Natural killer cell (primary cell): ENCODE measurements around the gene SH2D3A. TPM values are rescaled to one million over a fixed set of nuclear protein-coding genes. Genes with fewer than 3 reads are reported as not detected.

Experiments used
- ATAC-seq, 3 donors: fragments of 150-1000 bp in 2 of 3; fragments of 200-7000 bp in 1 of 3; cut with Tn5 transposase; 1 replicate in 1 of 3; 2 replicates in 2 of 3; pipeline ENCODE4 v1.10.0; 2021; ENCODE audit warnings: mild to moderate bottlenecking in 2 of 3, moderate library complexity in 2 of 3
- DNase-seq, 2 donors: peaks; one replicate each; pipeline versions ENCODE4 v3.0.0 to v3.0.0-alpha.2; 2013 to 2021; ENCODE audit warnings: mixed read lengths in 1 of 2
- H3K27ac ChIP-seq: one replicate; pipeline ENCODE4 v1.5.1; 2013; ENCODE audit warnings: mild to moderate bottlenecking, low read length
- H3K27me3 ChIP-seq: one replicate; pipeline ENCODE4 v1.6.1; 2013; ENCODE audit warnings: low read length; ENCODE audit not compliant: control insufficient read depth, insufficient read depth
- H3K36me3 ChIP-seq: one replicate; pipeline ENCODE4 v1.6.1; 2013; ENCODE audit warnings: low read length; ENCODE audit not compliant: control insufficient read depth, insufficient read depth
- H3K4me1 ChIP-seq: one replicate; pipeline ENCODE4 v1.6.1; 2013; ENCODE audit warnings: low read length; ENCODE audit not compliant: control insufficient read depth, insufficient read depth
- H3K4me3 ChIP-seq: one replicate; pipeline ENCODE4 v1.5.1; 2013; ENCODE audit warnings: low read length
- H3K9me3 ChIP-seq: one replicate; pipeline ENCODE4 v1.6.1; 2013; ENCODE audit warnings: low read length; ENCODE audit not compliant: control insufficient read depth, insufficient read depth
- H3K27ac Mint-ChIP-seq, 2 donors: one replicate each; pipeline ENCODE4 v1.8.0; 2022; ENCODE audit warnings: mild to moderate bottlenecking in 2 of 2, mixed read lengths in 2 of 2, moderate library complexity in 1 of 2
- H3K27me3 Mint-ChIP-seq, 2 donors: one replicate each; pipeline ENCODE4 v1.8.0; 2022; ENCODE audit warnings: low read depth in 2 of 2, mixed read lengths in 2 of 2
- H3K36me3 Mint-ChIP-seq: one replicate; pipeline ENCODE4 v1.8.0; 2022; ENCODE audit warnings: mixed read lengths
- H3K4me1 Mint-ChIP-seq, 2 donors: one replicate each; pipeline ENCODE4 v1.8.0; 2022; ENCODE audit warnings: mixed read lengths in 2 of 2
- H3K4me3 Mint-ChIP-seq: one replicate; pipeline ENCODE4 v1.8.0; 2022; ENCODE audit warnings: mild to moderate bottlenecking, moderate library complexity, mixed read lengths
- H3K9me3 Mint-ChIP-seq, 2 donors: one replicate each; pipeline ENCODE4 v1.8.0; 2022; ENCODE audit warnings: mixed read lengths in 2 of 2
- CTCF ChIP-seq: fragments of 200-600 bp; IDR thresholded peaks from one replicate; pipeline ENCODE4 v1.8.0; 2022; ENCODE audit warnings: antibody characterized with exemption
- WGBS: methylation state at CpG from one replicate; pipeline ENCODE4 v1.1.7; 2013; ENCODE audit warnings: missing lambda C conversion rate; ENCODE audit not compliant: insufficient coverage; 5-methylcytosine and 5-hydroxymethylcytosine counted together
- intact Hi-C: fragments of 100-400 bp; cut with micrococcal nuclease; formaldehyde crosslinking; loops from one replicate; pipeline ENCODE4 v1.14.2; 2022
- total RNA-seq, 4 donors: library from RNA; stranded (reverse); fragments of 120-200 nt in 1 of 4; gene quantifications; one replicate each; pipeline versions ENCODE4 v1.2.3 to v1.2.4, GENCODE V29; 2013 to 2022

Gene SH2D3A
- total RNA-seq, 3 donors from 2014 or later (not counting 1 experiment from before 2014, with no cell fraction given) = 14.6 to 20.1 (median 15.3) TPM

- peak in 2 of 3 donors; percentile 66 to 71 for ATAC-seq
- peaks cover 37% of the 10 kb centered on the region for H3K4me1 ChIP-seq
- Mint-ChIP-seq H3K27ac (peak overlapping the region; percentile 2 to 82), H3K36me3 (no peaks in the 10 kb centered on the region), H3K9me3 (no peaks in the 10 kb centered on the region), H3K27me3 (no peaks in the 10 kb centered on the region), H3K4me1 (peaks cover 48 to 69% of the 10 kb centered on the region in 2 donors), H3K4me3 (no peak overlapping the region)
- no peak for TF ChIP-seq CTCF
- no peaks in the 10 kb centered on the region for H3K9me3 ChIP-seq
- H3K4me3 ChIP-seq = no peak overlapping the region
- WGBS = 87% methylated on average over 2 of the region's 2 CpGs
- peaks cover 9% of the 10 kb centered on the region for H3K36me3 ChIP-seq
- H3K27ac ChIP-seq = no peak overlapping the region
- intact Hi-C loops = no loop called here
- H3K27me3 ChIP-seq = no peaks in the 10 kb centered on the region
- peak in 1 of 2 donors; percentile 60 for DNase-seq
Measured at GRCh38 chr19:6811906-6812305, 44.7 kb upstream of the SH2D3A start.

- Histone ChIP-seq H3K36me3 (peaks cover 9% of the 10 kb centered on the region), H3K9me3 (no peaks in the 10 kb centered on the region), H3K27ac (no peak overlapping the region), H3K27me3 (no peaks in the 10 kb centered on the region), H3K4me3 (no peak overlapping the region), H3K4me1 (peaks cover 40% of the 10 kb centered on the region)
- no peaks in the 10 kb centered on the region for H3K36me3 Mint-ChIP-seq
- no peaks in the 10 kb centered on the region for H3K9me3 Mint-ChIP-seq
- 98% methylated on average over 3 of the region's 3 CpGs for WGBS
- DNase-seq (no peak), ATAC-seq (no peak)
- H3K27me3 Mint-ChIP-seq = no peaks in the 10 kb centered on the region
- TF ChIP-seq CTCF = no peak
- peaks cover 54 to 71% of the 10 kb centered on the region in 2 donors for H3K4me1 Mint-ChIP-seq
- intact Hi-C loops = no loop called here
- H3K27ac Mint-ChIP-seq = peak overlapping the region; percentile 2 to 82
- H3K4me3 Mint-ChIP-seq = no peak overlapping the region
Measured at GRCh38 chr19:6811378-6811777, 44.1 kb upstream of the SH2D3A start.

DNA sequence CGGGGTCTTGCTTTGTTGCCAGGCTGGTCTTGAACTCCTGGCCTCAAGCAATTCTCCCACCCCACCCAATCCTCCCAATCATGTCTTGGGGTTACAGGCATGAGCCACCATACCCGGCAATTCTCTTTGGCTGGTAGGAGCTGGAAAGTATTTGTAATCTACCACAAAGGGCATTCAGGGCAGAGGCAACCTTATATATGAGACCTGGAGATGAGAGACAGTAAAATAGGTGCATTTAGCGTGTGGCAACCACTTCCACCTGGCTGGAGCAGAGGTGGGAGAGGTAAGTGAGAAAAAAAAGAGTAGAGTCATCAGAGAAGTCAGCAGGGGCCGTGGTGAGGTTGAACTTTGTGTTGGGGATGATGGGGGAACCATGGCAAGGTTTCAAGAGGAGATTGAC lies 42.0 kb upstream of the SH2D3A start:
- no peak overlapping the region for H3K27ac ChIP-seq
- no peak for TF ChIP-seq CTCF
- no peak for ATAC-seq
- intact Hi-C loops = no loop called here
- no peaks in the 10 kb centered on the region for H3K9me3 ChIP-seq
- peaks cover 36% of the 10 kb centered on the region for H3K4me1 ChIP-seq
- peaks cover 6% of the 10 kb centered on the region for H3K36me3 ChIP-seq
- no peak for DNase-seq
- no peak overlapping the region for H3K4me3 ChIP-seq
- WGBS = 65% methylated on average over 4 of the region's 4 CpGs
- Mint-ChIP-seq H3K4me1 (peaks cover 43 to 62% of the 10 kb centered on the region in 2 donors), H3K27me3 (no peaks in the 10 kb centered on the region), H3K36me3 (no peaks in the 10 kb centered on the region), H3K27ac (peak overlapping the region; percentile 42 to 67), H3K9me3 (no peaks in the 10 kb centered on the region), H3K4me3 (no peak overlapping the region)
- no peaks in the 10 kb centered on the region for H3K27me3 ChIP-seq

GRCh38 chr19:6808494-6808893 lies 41.3 kb upstream of the SH2D3A start:
- Mint-ChIP-seq H3K36me3 (no peaks in the 10 kb centered on the region), H3K27me3 (no peaks in the 10 kb centered on the region), H3K4me3 (no peak overlapping the region), H3K4me1 (peaks cover 43 to 63% of the 10 kb centered on the region in 2 donors), H3K27ac (peak overlapping the region; percentile 42 to 55), H3K9me3 (no peaks in the 10 kb centered on the region)
- no peak for TF ChIP-seq CTCF
- H3K9me3 ChIP-seq = no peaks in the 10 kb centered on the region
- H3K27me3 ChIP-seq = no peaks in the 10 kb centered on the region
- DNase-seq (no peak), ATAC-seq (no peak)
- intact Hi-C loops = no loop called here
- H3K36me3 ChIP-seq = peaks cover 6% of the 10 kb centered on the region
- no peak overlapping the region for H3K27ac ChIP-seq
- H3K4me1 ChIP-seq = peaks cover 38% of the 10 kb centered on the region
- WGBS = 92% methylated on average over 1 of the region's 1 CpG
- H3K4me3 ChIP-seq = no peak overlapping the region
